ENCODE data around the gene ATF7.
"Not testable (repeated sequence)": the region's sequence is repeated elsewhere in the genome, so short reads cannot be mapped to it uniquely, and the experiment has no call there.

Gene ATF7

GRCh38 chr12:53626702-53627169 is 554 bp upstream of the ATF7 start:
- no peak for DNase-seq (ENCODE audit: low spot score)

- DNase-seq (ENCODE audit: low spot score) = no peak
Measured at GRCh38 chr12:53625373-53625945, 723 bp downstream of the ATF7 start.

- DNase-seq (ENCODE audit: low spot score) = no peak
Measured at GRCh38 chr12:53624956-53625355, 1.2 kb downstream of the ATF7 start.

GRCh38 chr12:53624458-53624857 is 1.7 kb downstream of the ATF7 start:
- no peak for DNase-seq (ENCODE audit: low spot score)

- DNase-seq (ENCODE audit: low spot score) = peak; percentile 43
Measured at GRCh38 chr12:53623548-53624385, 2.4 kb downstream of the ATF7 start.

- DNase-seq (ENCODE audit: low spot score) = no peak
Measured at GRCh38 chr12:53622724-53623123, 3.5 kb downstream of the ATF7 start.

- DNase-seq (ENCODE audit: low spot score) = no peak
Measured at GRCh38 chr12:53618275-53618674, 7.9 kb downstream of the ATF7 start.

- DNase-seq (ENCODE audit: low spot score) = no peak
Measured at GRCh38 chr12:53617700-53618099, 8.5 kb downstream of the ATF7 start.

GRCh38 chr12:53616950-53617349 is 9.2 kb downstream of the ATF7 start:
- DNase-seq (ENCODE audit: low spot score) = no peak

- no peak for DNase-seq (ENCODE audit: low spot score)
Measured at GRCh38 chr12:53613821-53614220, 12.4 kb downstream of the ATF7 start.

GRCh38 chr12:53612978-53613377 is 13.2 kb downstream of the ATF7 start:
- DNase-seq (ENCODE audit: low spot score) = no peak

- DNase-seq (ENCODE audit: low spot score) = no peak
Measured at GRCh38 chr12:53611304-53611703, 14.9 kb downstream of the ATF7 start.

GRCh38 chr12:53606688-53607087 is 19.5 kb downstream of the ATF7 start:
- DNase-seq (ENCODE audit: low spot score) = not testable (repeated sequence)

GRCh38 chr12:53604581-53604980 is 21.6 kb downstream of the ATF7 start:
- no peak for DNase-seq (ENCODE audit: low spot score)

GRCh38 chr12:53603804-53604203 is 22.4 kb downstream of the ATF7 start:
- DNase-seq (ENCODE audit: low spot score) = no peak

- DNase-seq (ENCODE audit: low spot score) = no peak
Measured at GRCh38 chr12:53603196-53603595, 23.0 kb downstream of the ATF7 start.

GRCh38 chr12:53602176-53602864 is 23.9 kb downstream of the ATF7 start:
- DNase-seq (ENCODE audit: low spot score) = no peak

GRCh38 chr12:53601296-53601847 is 24.8 kb downstream of the ATF7 start:
- DNase-seq (ENCODE audit: low spot score) = no peak

- DNase-seq (ENCODE audit: low spot score) = no peak
Measured at GRCh38 chr12:53600490-53601295, 25.5 kb downstream of the ATF7 start.

GRCh38 chr12:53599579-53599978 is 26.6 kb downstream of the ATF7 start:
- DNase-seq (ENCODE audit: low spot score) = no peak

GRCh38 chr12:53598971-53599370 is 27.2 kb downstream of the ATF7 start:
- DNase-seq (ENCODE audit: low spot score) = not testable (repeated sequence)

- DNase-seq (ENCODE audit: low spot score) = no peak
Measured at GRCh38 chr12:53596920-53597363, 29.2 kb downstream of the ATF7 start.

Measured in kidney tubule cell (primary cell).